K562 treated with DMSO at 1 percent for 4 hours (cell line): ENCODE results near the gene FOXP2. TPM values are rescaled to one million over a fixed set of nuclear protein-coding genes. Genes with fewer than 3 reads are reported as not detected.

Source experiments
- total RNA-seq: library from RNA; unstranded; fragments of 300-600 nt; gene quantifications from 2 replicates; pipeline ENCODE4 v1.2.3, GENCODE V29; 2022; ENCODE audit not compliant: insufficient read depth

The FOXP2 gene
- not detected in 2 replicates for total RNA-seq

DNA sequence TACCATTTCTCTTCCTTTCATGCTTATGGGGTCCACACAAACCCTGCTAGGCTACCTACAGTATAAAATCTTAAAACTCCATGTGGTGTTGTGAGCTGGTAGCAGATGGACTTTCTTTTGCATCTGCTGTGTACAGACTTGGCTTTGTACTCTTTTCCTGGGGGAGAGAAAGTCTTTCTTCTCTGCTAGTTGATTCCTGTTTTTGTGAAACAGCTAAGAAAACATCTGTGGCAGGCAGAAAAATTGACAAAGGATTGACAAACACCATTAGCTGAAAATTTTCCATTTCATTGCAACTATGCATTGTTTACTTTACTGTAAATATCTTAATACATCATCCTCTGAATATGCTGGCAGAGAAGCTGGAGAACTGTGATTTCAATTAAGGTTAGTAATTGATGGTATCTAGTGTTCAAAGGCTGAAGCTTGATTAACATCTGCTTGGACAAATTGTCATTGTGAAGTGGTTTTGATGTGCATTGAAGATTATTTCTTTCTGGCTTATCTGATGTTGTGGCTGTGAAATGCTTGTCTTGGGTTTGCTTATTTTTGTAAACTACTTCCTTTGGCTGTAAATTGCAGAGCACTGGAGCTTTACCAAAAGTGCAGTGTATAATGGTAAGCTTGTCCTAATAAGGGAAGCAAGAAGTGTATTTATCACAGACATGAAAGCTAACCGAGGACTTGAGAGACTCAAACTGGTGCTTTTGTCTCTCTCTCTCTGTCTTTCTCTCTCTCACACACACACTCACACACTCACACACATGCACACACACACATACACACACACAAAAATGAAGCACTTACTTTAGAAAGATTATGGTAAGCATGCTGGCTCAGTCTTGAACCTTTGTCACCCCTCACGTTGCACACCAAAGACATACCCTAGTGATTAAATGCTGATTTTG, at the start of gene FOXP2:
Gene FOXP2 (plus strand): TSS at position 660 of the 908 bp plus-strand sequence. CDS start 11,697 bp downstream, outside the sequence.

